SJSA1 (cell line): ENCODE results near the gene KCTD3. TPM values are rescaled to one million over a fixed set of nuclear protein-coding genes. Genes with fewer than 3 reads are reported as not detected.

Experiments used
- DNase-seq, 2 experiments: peaks; one replicate each; pipeline ENCODE4 v3.0.0-alpha.2; 2015 to 2020; ENCODE audit warnings: low spot score in 2 of 2, low read depth in 1 of 2
- H3K27ac ChIP-seq: fragments of 250-450 bp; sonication (Bioruptor Pico); 2 replicates; pipeline ENCODE4 v1.5.1; 2020; ENCODE audit warnings: mild to moderate bottlenecking, moderate library complexity
- H3K27me3 ChIP-seq: fragments of 250-450 bp; sonication (Bioruptor Pico); replicated peaks from 2 replicates; pipeline ENCODE4 v1.5.1; 2020; ENCODE audit warnings: mild to moderate bottlenecking, moderate library complexity
- H3K36me3 ChIP-seq: fragments of 250-450 bp; sonication (Bioruptor Pico); 2 replicates; pipeline ENCODE4 v1.5.1; 2020; ENCODE audit warnings: mild to moderate bottlenecking
- H3K4me1 ChIP-seq: fragments of 250-450 bp; sonication (Bioruptor Pico); replicated peaks from 2 replicates; pipeline ENCODE4 v1.6.1; 2021; ENCODE audit warnings: mild to moderate bottlenecking
- H3K4me3 ChIP-seq: fragments of 250-450 bp; sonication (Bioruptor Pico); 2 replicates; pipeline ENCODE4 v1.5.1; 2020; ENCODE audit warnings: mild to moderate bottlenecking
- H3K9me3 ChIP-seq: fragments of 250-450 bp; sonication (Bioruptor Pico); replicated peaks from 2 replicates; pipeline ENCODE4 v1.5.1; 2020; ENCODE audit warnings: mild to moderate bottlenecking
- total RNA-seq: library from RNA; depleted of rRNA; stranded (reverse); fragments of >200 nt; shearing (Covaris generic); gene quantifications from 2 replicates; pipeline ENCODE4 v1.2.3, GENCODE V29; 2014; rRNA removed

The KCTD3 gene
- 35.2 and 45.0 TPM in 2 replicates for total RNA-seq

GRCh38 chr1:215566556-215567490 is at the start of gene KCTD3:
Gene KCTD3, plus strand, starts transcription at chr1:215567304. Its CDS starts 382 bp downstream, at chr1:215567686.
- DNase-seq, result peak; percentile 78 to 84
- H3K4me1 ChIP-seq, result peaks cover 2% of the 10 kb centered on the region
- no peaks in the 10 kb centered on the region for H3K27me3 ChIP-seq

DNA sequence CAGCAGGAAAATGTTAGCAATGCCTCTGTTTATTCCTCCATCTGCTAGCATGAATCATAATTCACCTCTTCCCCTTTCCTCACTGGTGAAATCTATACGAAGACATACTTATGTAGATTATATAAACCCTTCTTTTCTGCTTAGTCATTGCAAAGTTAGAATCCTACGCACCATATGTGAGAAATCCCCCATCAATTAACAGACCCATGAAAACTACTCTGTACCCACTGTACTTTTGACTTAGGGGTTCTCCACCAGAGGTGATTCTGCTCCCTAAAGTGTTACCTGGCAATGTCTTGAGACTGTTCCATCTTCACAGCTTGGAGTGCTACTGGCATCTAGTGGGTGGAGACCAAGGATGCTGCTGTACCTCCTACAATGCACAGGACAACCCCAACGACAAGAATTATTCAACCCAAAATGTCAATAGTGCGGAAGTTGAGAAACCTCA is 49.6 kb upstream of the KCTD3 start:
- Histone ChIP-seq H3K27ac (no peak overlapping the region), H3K27me3 (no peaks in the 10 kb centered on the region), H3K4me1 (no peaks in the 10 kb centered on the region), H3K9me3 (no peaks in the 10 kb centered on the region), H3K4me3 (no peak overlapping the region), H3K36me3 (no peaks in the 10 kb centered on the region)
- DNase-seq, result no peak

More at GRCh38 chr1:215566556-215567490, at the start of gene KCTD3:
- no peaks in the 10 kb centered on the region for H3K9me3 ChIP-seq
- peak within 1 kb of the TSS; percentile 63 for H3K27ac ChIP-seq
- H3K4me3 ChIP-seq, result peak within 1 kb of the TSS; percentile 88
- H3K36me3 ChIP-seq, result peaks cover 6% of the 10 kb centered on the region

DNA sequence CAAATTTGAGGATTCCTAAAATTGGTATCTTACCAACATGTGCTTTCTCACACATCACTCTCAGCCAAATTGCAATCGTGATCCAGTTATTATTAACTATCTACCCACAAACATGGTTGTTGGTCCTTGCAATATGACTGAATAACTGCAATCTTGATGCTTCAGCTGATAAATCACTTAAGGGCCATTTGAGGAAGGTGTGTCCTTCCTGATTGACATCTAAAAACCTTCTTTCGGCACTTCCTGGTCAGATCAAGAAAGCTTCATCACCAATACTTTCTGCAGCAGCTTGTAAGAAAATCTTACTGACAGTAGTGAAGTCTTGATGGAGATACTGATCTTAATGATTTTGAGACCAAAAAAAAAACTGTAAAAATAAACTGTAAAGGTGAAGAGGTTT is 48.5 kb upstream of the KCTD3 start:
- Histone ChIP-seq H3K36me3 (no peaks in the 10 kb centered on the region), H3K4me1 (no peaks in the 10 kb centered on the region), H3K27ac (no peak overlapping the region), H3K9me3 (no peaks in the 10 kb centered on the region), H3K27me3 (no peaks in the 10 kb centered on the region), H3K4me3 (no peak overlapping the region)
- no peak for DNase-seq

DNA sequence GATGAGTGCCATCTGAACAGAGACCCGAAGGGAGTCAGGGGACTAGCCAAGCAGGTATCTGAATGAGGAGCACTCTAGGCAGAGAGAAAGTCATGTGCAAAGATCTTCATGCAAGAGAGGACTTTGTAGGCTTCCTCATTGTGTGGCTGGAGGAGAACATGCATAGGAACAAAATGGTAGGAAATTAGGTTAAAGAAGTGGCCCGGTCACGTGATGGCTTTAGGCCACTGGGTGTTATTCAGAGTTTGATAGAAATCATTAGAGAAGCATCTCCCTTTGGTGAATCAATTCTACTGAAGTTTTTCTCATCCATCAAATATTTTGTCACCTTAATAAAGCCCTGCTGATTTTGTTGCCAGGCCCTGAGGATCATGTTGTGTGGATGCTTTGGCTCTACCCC is 45.8 kb upstream of the KCTD3 start:
- H3K27me3 ChIP-seq, result no peaks in the 10 kb centered on the region; the same call in 1 of the 2 replicates
- no peak overlapping the region for H3K4me3 ChIP-seq
- no peaks in the 10 kb centered on the region for H3K4me1 ChIP-seq
- H3K36me3 ChIP-seq, result no peaks in the 10 kb centered on the region
- no peak for DNase-seq
- H3K27ac ChIP-seq, result no peak overlapping the region
- no peaks in the 10 kb centered on the region for H3K9me3 ChIP-seq

DNA sequence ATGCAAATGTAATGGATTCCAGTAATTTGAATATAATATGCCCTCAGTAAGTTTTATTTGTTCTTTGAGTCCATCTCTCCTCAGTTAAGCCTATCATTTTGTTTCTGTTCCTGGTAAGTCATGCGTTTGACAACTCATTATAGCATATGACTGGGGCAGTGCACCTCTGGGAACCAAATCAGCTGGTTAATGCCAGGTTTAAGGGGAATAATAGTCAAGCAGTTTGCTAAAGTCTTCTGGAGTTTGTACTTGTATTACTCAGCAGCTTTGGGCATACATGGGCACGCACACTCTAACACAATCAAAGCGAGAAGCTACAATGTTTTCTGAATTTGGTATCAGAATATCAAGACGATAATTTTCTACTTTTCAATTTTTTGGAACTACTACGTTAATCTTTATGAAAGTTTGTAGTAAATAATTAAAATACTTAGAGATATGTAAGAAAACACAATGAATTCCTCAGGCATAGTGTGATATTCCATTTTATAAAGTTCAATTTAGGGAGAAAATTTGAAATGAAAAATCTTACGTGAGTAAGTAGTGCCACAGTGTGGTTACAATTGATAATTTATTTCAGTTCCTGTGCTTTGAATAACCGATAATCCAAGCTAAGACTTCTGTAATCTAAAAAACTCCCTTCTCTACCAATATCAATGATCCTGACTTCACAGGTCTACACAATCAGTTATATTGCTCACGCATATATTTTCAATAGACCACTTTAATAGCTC is 43.8 kb upstream of the KCTD3 start:
- no peak overlapping the region for H3K4me3 ChIP-seq
- H3K27ac ChIP-seq, result no peak overlapping the region
- DNase-seq, result no peak
- H3K27me3 ChIP-seq, result no peaks in the 10 kb centered on the region; the same call in 1 of the 2 replicates
- H3K4me1 ChIP-seq, result no peaks in the 10 kb centered on the region
- H3K9me3 ChIP-seq, result no peaks in the 10 kb centered on the region
- no peaks in the 10 kb centered on the region for H3K36me3 ChIP-seq

- H3K4me1 ChIP-seq, result no peaks in the 10 kb centered on the region
- H3K27ac ChIP-seq, result no peak overlapping the region
- no peak for DNase-seq
- H3K9me3 ChIP-seq, result no peaks in the 10 kb centered on the region
- no peaks in the 10 kb centered on the region for H3K36me3 ChIP-seq
- H3K4me3 ChIP-seq, result no peak overlapping the region
- no peaks in the 10 kb centered on the region; the same call in 1 of the 2 replicates for H3K27me3 ChIP-seq
Observed at GRCh38 chr1:215523906-215524305, 43.2 kb upstream of the KCTD3 start.

GRCh38 chr1:215526147-215526845 is 40.8 kb upstream of the KCTD3 start:
- H3K27ac ChIP-seq, result no peak overlapping the region
- DNase-seq, result peak in 1 of 2 experiments; percentile 21
- no peaks in the 10 kb centered on the region; the same call in 1 of the 2 replicates for H3K27me3 ChIP-seq
- no peaks in the 10 kb centered on the region for H3K4me1 ChIP-seq
- no peaks in the 10 kb centered on the region for H3K36me3 ChIP-seq
- no peak overlapping the region for H3K4me3 ChIP-seq
- no peaks in the 10 kb centered on the region for H3K9me3 ChIP-seq

DNA sequence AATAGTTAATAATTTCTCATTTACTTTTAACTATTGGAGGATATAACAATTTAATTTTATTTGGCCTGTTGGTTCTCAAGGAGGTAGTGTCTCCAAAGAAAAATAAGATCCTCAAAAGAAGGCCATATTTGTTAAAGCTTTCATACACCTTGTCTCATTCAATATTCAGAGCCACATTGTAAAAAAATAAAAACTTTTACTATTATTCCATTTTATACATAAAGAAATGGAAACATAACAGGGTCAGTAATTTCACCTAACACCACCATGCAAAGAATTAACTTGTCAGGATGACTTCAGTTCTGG is 40.3 kb upstream of the KCTD3 start:
- H3K4me1 ChIP-seq, result no peaks in the 10 kb centered on the region
- H3K9me3 ChIP-seq, result no peaks in the 10 kb centered on the region
- no peak overlapping the region for H3K4me3 ChIP-seq
- no peaks in the 10 kb centered on the region; the same call in 1 of the 2 replicates for H3K27me3 ChIP-seq
- no peaks in the 10 kb centered on the region for H3K36me3 ChIP-seq
- no peak for DNase-seq
- no peak overlapping the region for H3K27ac ChIP-seq

- H3K27me3 ChIP-seq, result no peaks in the 10 kb centered on the region; the same call in 1 of the 2 replicates
- DNase-seq, result no peak
- no peaks in the 10 kb centered on the region for H3K36me3 ChIP-seq
- H3K9me3 ChIP-seq, result no peaks in the 10 kb centered on the region
- no peak overlapping the region for H3K4me3 ChIP-seq
- no peaks in the 10 kb centered on the region for H3K4me1 ChIP-seq
- no peak overlapping the region for H3K27ac ChIP-seq
Observed at GRCh38 chr1:215529111-215529510, 38.0 kb upstream of the KCTD3 start.

- Histone ChIP-seq H3K4me3 (no peak overlapping the region), H3K9me3 (no peaks in the 10 kb centered on the region), H3K27me3 (no peaks in the 10 kb centered on the region; the same call in 1 of the 2 replicates), H3K27ac (no peak overlapping the region), H3K36me3 (no peaks in the 10 kb centered on the region), H3K4me1 (no peaks in the 10 kb centered on the region)
- no peak for DNase-seq
Observed at GRCh38 chr1:215529571-215529970, 37.5 kb upstream of the KCTD3 start.

DNA sequence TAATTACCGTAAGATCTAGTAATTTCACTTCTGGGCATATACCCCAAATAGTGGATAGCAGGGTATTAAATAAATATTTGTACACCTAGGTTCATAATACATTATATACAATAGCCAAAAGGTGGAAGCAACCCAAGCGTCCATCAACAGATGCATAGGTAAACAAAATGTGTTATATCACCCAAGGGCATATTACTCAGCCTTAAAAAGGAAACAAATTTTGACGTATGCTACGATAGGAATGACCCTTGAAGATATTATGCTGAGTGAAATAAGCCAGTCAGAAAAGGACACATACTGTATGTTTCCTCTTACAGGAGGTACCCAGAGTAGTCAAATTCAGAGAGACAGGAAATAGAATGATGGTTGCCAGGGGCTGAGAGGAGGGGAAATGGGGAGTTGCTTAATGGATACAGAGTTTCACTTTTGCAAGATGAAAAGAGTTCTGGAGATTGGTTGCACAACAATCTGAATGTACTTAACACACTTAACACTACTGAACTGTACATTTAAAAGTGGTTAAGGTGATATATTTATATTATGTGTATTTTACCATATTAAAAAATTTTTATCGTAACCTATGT is 36.6 kb upstream of the KCTD3 start:
- H3K36me3 ChIP-seq, result no peaks in the 10 kb centered on the region
- H3K27me3 ChIP-seq, result no peaks in the 10 kb centered on the region; the same call in 1 of the 2 replicates
- no peak overlapping the region for H3K27ac ChIP-seq
- no peaks in the 10 kb centered on the region for H3K4me1 ChIP-seq
- no peak overlapping the region for H3K4me3 ChIP-seq
- no peaks in the 10 kb centered on the region for H3K9me3 ChIP-seq
- no peak for DNase-seq

DNA sequence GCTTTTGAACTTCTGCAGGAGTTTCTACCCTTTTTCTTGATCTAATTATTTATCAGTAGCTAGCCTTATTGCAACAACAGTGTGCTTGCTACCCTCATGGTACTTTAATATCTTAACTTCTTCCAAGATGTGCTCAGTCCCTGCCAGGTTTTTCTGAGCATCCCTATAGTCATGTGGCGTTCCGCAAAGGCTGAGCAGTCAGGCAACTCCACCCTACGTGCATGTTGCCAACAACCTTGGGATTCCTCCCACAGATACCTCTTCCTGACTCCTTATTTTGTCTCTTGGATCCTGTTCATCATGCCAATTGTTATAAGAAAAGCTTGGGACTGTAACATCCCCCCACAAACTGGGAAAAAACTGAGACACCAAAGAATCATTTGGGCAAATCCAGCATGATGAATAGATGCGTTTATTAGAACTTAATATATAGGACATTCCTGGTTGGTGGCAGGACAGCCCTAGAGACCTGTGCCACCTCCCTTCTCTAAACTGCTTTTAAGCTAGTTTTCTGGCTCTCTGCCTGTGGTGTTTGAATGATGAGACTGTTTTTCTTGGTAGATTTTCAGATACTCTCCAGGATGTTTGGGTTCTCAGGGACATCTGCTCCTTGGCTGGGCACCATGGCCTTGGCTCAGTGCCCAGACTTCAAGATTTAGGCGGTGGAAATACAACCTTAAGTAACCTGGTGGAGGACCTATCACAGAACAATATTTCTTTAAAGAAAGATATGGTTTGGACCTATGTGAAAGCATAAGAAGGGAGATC is 27.1 kb upstream of the KCTD3 start:
- Histone ChIP-seq H3K36me3 (no peaks in the 10 kb centered on the region), H3K27ac (no peak overlapping the region), H3K27me3 (no peaks in the 10 kb centered on the region), H3K4me3 (no peak overlapping the region), H3K9me3 (no peaks in the 10 kb centered on the region), H3K4me1 (no peaks in the 10 kb centered on the region)
- DNase-seq, result no peak

GRCh38 chr1:215542301-215542700 is 24.8 kb upstream of the KCTD3 start:
- no peaks in the 10 kb centered on the region for H3K27me3 ChIP-seq
- no peak overlapping the region for H3K27ac ChIP-seq
- no peak overlapping the region for H3K4me3 ChIP-seq
- H3K4me1 ChIP-seq, result no peaks in the 10 kb centered on the region
- DNase-seq, result no peak
- H3K36me3 ChIP-seq, result no peaks in the 10 kb centered on the region
- no peaks in the 10 kb centered on the region for H3K9me3 ChIP-seq
